ENCODE data around the gene GNPTAB.

DNA sequence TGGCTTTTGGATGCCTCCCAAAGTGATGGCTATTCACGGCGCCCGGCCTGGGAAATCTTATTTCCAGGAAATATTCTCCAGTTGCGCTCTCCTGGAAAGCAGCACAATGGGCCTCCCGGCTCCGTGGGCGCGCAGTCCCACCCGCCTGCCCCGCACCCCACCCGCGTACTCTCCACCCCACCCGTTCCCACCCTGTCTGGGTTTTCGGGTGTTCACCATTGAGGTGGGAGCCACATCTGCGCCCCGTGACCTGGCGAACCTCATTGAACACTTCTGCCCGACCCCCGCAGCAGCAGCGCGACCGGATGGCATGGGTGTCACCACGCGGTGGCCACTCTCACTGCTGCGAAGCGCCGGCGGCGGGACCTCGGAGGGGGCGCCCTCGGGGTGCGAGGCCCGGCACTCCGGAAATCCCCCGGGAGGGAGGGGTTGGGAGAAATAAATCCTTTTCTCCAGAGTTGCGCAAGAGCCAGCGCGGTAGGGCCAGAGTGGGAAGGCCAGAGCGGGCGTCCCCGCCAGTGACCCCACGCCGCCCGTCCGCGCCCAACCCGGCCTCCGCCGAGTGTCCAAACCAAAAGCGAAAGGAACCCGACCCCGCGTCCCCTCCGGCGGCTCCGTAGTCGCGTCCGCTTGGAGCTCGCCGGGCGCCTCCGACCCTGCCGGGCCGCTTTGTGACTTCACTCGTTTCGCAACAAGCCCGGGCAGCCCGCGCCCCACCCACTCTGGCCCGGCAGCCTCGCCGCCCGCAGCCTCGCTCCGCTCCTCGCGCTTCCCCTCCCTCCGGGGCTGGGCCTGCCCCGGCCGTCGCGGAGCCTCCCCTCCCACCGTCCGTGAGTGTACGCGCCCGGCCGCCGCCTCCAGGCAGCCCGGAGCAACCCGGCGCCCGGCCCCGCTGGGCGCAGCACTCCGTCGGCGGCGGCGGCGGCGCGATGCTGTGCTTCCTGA is 46.4 kb upstream of the GNPTAB start, which contains the start of gene DRAM1:
- peak in 1 of 6 experiments; percentile 14 for TF ChIP-seq CTCF (IDR thresholded peaks at IDR 0.05)
- TF ChIP-seq POLR2A (IDR thresholded peaks at IDR 0.05) = peak; percentile 72 to 88
